Gastroesophageal sphincter (tissue), 3 donors: ENCODE results near the gene ATP5PF.

Experiments used
- CTCF ChIP-seq, 4 experiments: fragments of 200-600 bp in 2 of 4; fragments of 450-650 bp in 2 of 4; sonication (generic) in 1 of 4; IDR thresholded peaks; one replicate each; pipeline ENCODE4 v1.5.1; 2017 to 2019; ENCODE audit warnings: antibody characterized with exemption in 4 of 4, mild to moderate bottlenecking in 2 of 4, moderate library complexity in 2 of 4
- EP300 ChIP-seq: sonication (generic); formaldehyde crosslinking; IDR thresholded peaks from one replicate; pipeline ENCODE4 v1.6.1; 2017; ENCODE audit warnings: antibody characterized with exemption, mild to moderate bottlenecking
- POLR2A ChIP-seq, 2 donors: fragments of 450-650 bp; IDR thresholded peaks; one replicate each; pipeline ENCODE4 v1.6.1; 2017; ENCODE audit warnings: antibody characterized with exemption in 2 of 2, mild to moderate bottlenecking in 2 of 2, moderate library complexity in 1 of 2
- POLR2AphosphoS5 ChIP-seq: sonication (generic); formaldehyde crosslinking; IDR thresholded peaks from one replicate; pipeline ENCODE4 v1.6.1; 2017; ENCODE audit warnings: antibody characterized with exemption

- TF ChIP-seq CTCF (IDR thresholded peaks at IDR 0.05) = no peak
- no peak for TF ChIP-seq POLR2A (IDR thresholded peaks at IDR 0.05)
- no peak for TF ChIP-seq EP300
- no peak for TF ChIP-seq POLR2AphosphoS5
Observed at GRCh38 chr21:25752416-25752815, 17.7 kb upstream of the ATP5PF start.
